Gastrocnemius medialis (tissue), 4 donors: Measurements from ENCODE around the gene IMPA2. TPM values are rescaled to one million over a fixed set of nuclear protein-coding genes. Genes with fewer than 3 reads are reported as not detected.

Experiments used
- ATAC-seq, 2 donors: fragments of 150-250 bp; one replicate each; pipeline ENCODE4 v1.9.1; 2016
- DNase-seq, 2 donors: peaks; one replicate each; pipeline ENCODE4 v3.0.0-alpha.2; 2019
- H3K27ac ChIP-seq, 4 donors: fragments of 200-600 bp; sonication (generic); 1 replicate in 1 of 4; 2 replicates in 3 of 4; pipeline ENCODE4 v1.5.1; 2016 to 2018; ENCODE audit warnings: mild to moderate bottlenecking in 2 of 4, moderate library complexity in 1 of 4
- H3K27me3 ChIP-seq, 3 donors: fragments of 200-600 bp; sonication (generic) in 2 of 3; 1 replicate in 1 of 3; 2 replicates in 2 of 3; pipeline versions ENCODE4 v1.5.1 to v1.6.0; 2016 to 2019; ENCODE audit warnings: mild to moderate bottlenecking in 1 of 3, moderate library complexity in 1 of 3
- H3K36me3 ChIP-seq, 2 donors: fragments of 200-600 bp; sonication (generic) in 1 of 2; one replicate each; pipeline ENCODE4 v1.5.1; 2017 to 2018
- H3K4me1 ChIP-seq, 2 donors: fragments of 200-600 bp; sonication (generic) in 1 of 2; one replicate each; pipeline ENCODE4 v1.5.1; 2016 to 2017; ENCODE audit warnings: mild to moderate bottlenecking in 2 of 2
- H3K4me3 ChIP-seq, 4 donors: fragments of 200-600 bp; sonication (generic) in 3 of 4; 1 replicate in 1 of 4; 2 replicates in 3 of 4; pipeline ENCODE4 v1.5.1; 2016 to 2019; ENCODE audit warnings: mild to moderate bottlenecking in 2 of 4
- H3K9me3 ChIP-seq, 3 donors: fragments of 200-600 bp; sonication (generic) in 2 of 3; 1 replicate in 1 of 3; 2 replicates in 2 of 3; pipeline ENCODE4 v1.5.1; 2016 to 2019
- POLR2A ChIP-seq, 2 donors: fragments of 450-650 bp; IDR thresholded peaks; one replicate each; pipeline ENCODE4 v1.6.1; 2017; ENCODE audit warnings: antibody characterized with exemption in 2 of 2, mild to moderate bottlenecking in 2 of 2, moderate library complexity in 2 of 2
- in situ Hi-C, 4 donors: fragments of 200-750 bp; cut with MboI; loops; one replicate each; pipeline versions ENCODE4 v1.15.0 to v1.8.0; 2017; ENCODE audit warnings: low sequenced_read_pairs in 4 of 4
- intact Hi-C: fragments of 100-400 bp; cut with DNase I; formaldehyde crosslinking; loops from one replicate; pipeline ENCODE4 v1.15.1; 2023; ENCODE audit warnings: low total_unique reads
- total RNA-seq, 4 donors: library from RNA; depleted of rRNA; stranded (reverse); fragments of >200 nt; gene quantifications; one replicate each; pipeline versions ENCODE4 v1.1.0 to v1.2.3, GENCODE V29; 2016
- TF ChIP-seq, protein P1 (sequence below), 5 experiments: fragments of 450-650 bp in 3 of 5; fragments of 200-600 bp in 2 of 5; sonication (generic) in 2 of 5; IDR thresholded peaks in 4 of 5; conservative IDR thresholded peaks in 1 of 5; 1 replicate in 4 of 5; 2 replicates in 1 of 5; pipeline ENCODE4 v1.5.1; 2016 to 2019; ENCODE audit warnings: antibody characterized with exemption in 5 of 5, mild to moderate bottlenecking in 3 of 5, moderate library complexity in 3 of 5

Gene IMPA2
- total RNA-seq, 4 donors from 2014 or later = 245 to 391 (median 274) TPM

DNA sequence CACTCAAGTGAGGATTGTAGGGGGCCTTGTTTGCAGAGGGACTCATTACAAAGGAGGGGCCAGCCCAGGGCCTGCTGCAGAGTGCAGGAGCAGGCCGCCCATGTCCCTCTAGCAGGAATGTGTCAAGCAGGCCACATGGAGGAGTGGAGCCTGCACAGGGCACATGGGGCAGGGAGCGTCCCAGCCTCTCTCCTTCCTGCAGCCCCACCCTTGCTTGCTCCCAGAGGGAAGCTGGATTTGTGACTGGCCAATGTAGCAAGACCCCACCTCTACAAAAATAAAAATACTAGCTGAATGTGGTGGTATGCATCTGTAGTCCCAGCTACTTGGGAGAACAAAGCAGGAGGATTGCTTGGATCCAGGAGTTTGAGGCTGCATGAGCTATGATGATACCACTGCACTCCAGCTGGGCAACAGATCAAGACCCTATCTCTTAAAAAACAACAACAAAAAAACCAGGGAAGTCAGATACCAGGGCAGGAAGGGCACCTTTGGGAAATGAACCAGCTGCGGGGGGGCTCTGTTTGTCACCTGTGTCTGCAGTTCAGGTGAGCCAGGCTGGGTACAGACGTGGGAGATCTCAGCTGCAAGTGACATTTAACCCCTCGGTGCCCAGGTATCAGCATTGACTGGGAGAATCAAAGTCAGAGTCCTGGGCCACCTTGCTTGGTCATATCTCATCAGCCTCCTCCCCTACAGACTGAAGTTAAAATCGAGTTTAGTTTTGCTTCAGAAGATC is 27.7 kb downstream of the IMPA2 start:
- in situ Hi-C loops (loop anchor here in 1 of 4 donors (25.0 kb wide), 1 partner anchor 272 kb away; no protein-coding TSS in a partner anchor), intact Hi-C loops (no loop called here)
- H3K36me3 ChIP-seq = peaks cover 0 to 40% of the 10 kb centered on the region in 2 donors
- no peak overlapping the region for H3K4me3 ChIP-seq
- no peaks in the 10 kb centered on the region for H3K27me3 ChIP-seq
- no peak overlapping the region for H3K27ac ChIP-seq
- no peak for DNase-seq
- peaks cover 6 to 14% of the 10 kb centered on the region in 2 donors for H3K4me1 ChIP-seq
- TF ChIP-seq POLR2A (IDR thresholded peaks at IDR 0.05) = no peak
- TF ChIP-seq, protein P1, sequence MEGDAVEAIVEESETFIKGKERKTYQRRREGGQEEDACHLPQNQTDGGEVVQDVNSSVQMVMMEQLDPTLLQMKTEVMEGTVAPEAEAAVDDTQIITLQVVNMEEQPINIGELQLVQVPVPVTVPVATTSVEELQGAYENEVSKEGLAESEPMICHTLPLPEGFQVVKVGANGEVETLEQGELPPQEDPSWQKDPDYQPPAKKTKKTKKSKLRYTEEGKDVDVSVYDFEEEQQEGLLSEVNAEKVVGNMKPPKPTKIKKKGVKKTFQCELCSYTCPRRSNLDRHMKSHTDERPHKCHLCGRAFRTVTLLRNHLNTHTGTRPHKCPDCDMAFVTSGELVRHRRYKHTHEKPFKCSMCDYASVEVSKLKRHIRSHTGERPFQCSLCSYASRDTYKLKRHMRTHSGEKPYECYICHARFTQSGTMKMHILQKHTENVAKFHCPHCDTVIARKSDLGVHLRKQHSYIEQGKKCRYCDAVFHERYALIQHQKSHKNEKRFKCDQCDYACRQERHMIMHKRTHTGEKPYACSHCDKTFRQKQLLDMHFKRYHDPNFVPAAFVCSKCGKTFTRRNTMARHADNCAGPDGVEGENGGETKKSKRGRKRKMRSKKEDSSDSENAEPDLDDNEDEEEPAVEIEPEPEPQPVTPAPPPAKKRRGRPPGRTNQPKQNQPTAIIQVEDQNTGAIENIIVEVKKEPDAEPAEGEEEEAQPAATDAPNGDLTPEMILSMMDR (IDR thresholded peaks at IDR 0.05 in 4 of 5, conservative IDR thresholded peaks at IDR 0.05 in 1 of 5) = no peak
- no peak for ATAC-seq
- no peaks in the 10 kb centered on the region for H3K9me3 ChIP-seq

DNA sequence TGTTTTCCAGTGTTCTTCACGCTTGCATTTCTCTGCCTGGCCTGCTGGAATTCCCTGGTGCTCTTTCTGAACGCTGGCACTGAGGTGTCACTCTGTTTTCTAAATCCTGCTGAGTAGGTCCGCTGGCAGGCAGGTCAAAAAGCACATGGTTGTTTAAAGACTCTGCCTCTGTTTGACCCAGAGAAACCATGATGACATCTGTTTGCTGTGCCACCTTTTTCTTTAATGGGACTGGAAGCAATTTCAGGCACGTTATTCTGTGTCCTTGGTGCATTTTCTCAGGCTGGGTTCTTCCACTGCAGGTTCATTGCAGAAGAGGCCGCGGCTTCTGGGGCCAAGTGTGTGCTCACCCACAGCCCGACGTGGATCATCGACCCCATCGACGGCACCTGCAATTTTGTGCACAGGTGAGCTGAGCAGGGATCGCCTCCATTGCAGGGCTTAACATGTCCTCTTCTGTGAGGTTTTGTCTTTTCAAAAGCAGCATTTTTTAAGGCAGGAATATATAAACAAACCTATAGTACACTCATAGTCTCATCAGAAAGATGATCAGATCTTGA is 28.4 kb downstream of the IMPA2 start:
- DNase-seq (no peak), ATAC-seq (no peak)
- TF ChIP-seq, protein P1 (IDR thresholded peaks at IDR 0.05 in 4 of 5, conservative IDR thresholded peaks at IDR 0.05 in 1 of 5) = no peak
- TF ChIP-seq POLR2A (IDR thresholded peaks at IDR 0.05) = no peak
- Histone ChIP-seq H3K36me3 (peaks cover 0 to 44% of the 10 kb centered on the region in 2 donors), H3K4me3 (no peak overlapping the region), H3K27ac (no peak overlapping the region), H3K9me3 (no peaks in the 10 kb centered on the region), H3K27me3 (no peaks in the 10 kb centered on the region), H3K4me1 (peaks cover 13 to 21% of the 10 kb centered on the region in 2 donors)
- intact Hi-C loops (no loop called here), in situ Hi-C loops (loop anchor here in 1 of 4 donors (25.0 kb wide), 1 partner anchor 272 kb away; no protein-coding TSS in a partner anchor)

DNA sequence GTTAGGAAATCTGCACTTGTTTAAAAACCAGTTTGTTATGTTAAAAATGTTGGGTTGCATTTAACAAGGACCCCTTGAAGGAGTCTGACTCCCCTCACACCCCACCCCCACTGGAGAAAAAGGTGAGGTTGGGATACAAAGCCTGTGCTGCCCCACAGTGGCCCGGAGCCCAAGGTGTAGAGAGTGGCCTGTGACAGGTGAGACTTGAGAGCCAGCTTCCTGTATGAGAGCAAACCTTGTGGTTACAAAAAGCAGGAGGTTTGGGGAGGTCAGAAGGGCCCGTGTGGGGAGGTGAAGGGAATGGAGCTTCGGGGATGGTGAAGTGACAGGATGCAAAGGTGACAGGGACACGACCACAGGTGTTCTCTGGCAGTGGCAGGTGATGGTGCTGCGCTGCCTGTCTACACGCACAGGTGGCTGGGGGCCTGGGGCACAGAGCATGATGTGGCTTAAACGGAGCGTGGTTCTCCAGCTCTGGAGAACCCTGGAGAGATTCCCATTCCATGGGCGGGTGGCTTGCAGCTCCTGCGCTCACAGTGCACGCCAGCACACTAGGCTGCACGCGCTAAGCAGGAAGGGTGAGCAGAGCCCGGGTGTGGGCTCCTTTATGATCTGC is 29.0 kb downstream of the IMPA2 start:
- Histone ChIP-seq H3K36me3 (peaks cover 0 to 50% of the 10 kb centered on the region in 2 donors), H3K27me3 (no peaks in the 10 kb centered on the region), H3K4me1 (peaks cover 19 to 27% of the 10 kb centered on the region in 2 donors), H3K9me3 (no peaks in the 10 kb centered on the region), H3K4me3 (no peak overlapping the region), H3K27ac (peak overlapping the region in 2 of 4 donors; percentile 13 to 21)
- intact Hi-C loops = no loop called here
- no peak for ATAC-seq
- no peak for TF ChIP-seq POLR2A (IDR thresholded peaks at IDR 0.05)
- TF ChIP-seq, protein P1 (IDR thresholded peaks at IDR 0.05 in 4 of 5, conservative IDR thresholded peaks at IDR 0.05 in 1 of 5) = no peak
- in situ Hi-C loops = loop anchor here in 1 of 4 donors (25.0 kb wide), 1 partner anchor 273 kb away; no protein-coding TSS in a partner anchor
- DNase-seq = no peak

DNA sequence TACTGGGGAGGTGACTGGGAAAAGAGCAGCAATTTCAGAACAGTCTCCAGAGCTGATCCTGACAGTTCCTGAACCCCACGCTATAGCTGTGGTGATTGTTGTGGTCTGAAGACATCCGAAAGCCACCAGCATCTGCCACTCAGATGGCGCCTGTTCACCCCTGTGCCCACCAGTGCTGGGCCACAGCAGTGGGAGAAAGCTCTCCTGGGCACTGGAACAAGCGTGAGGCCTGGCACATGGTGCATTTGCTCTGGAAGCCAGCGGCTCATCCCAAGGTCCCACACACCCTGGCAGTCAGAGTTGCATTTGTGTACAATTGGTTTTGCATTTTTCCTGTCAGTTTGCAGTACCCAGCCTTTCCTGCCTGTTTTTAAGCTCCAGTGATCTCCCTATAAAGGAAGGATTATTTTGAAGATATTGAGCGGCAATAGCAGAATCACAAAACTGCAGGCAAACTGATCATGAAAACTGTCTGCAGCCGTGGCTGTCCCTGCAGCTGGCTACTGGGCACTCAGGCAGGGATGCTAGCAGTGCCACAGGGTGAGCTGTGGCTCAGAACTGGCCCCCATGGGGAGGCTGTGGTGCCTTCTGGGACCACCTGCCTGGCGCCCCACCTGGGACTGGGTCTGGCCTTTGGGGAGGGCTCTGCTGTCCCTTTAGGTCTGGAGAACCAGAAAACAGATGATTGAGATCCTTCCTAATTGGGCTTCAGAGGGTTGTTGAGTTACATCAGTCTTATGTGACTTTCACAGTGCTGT is 30.1 kb downstream of the IMPA2 start:
- Histone ChIP-seq H3K36me3 (peaks cover 0 to 49% of the 10 kb centered on the region in 2 donors), H3K4me1 (peaks cover 28 to 38% of the 10 kb centered on the region in 2 donors), H3K27me3 (no peaks in the 10 kb centered on the region), H3K27ac (peak overlapping the region; percentile 1 to 78 (median 32)), H3K4me3 (no peak overlapping the region), H3K9me3 (no peaks in the 10 kb centered on the region)
- in situ Hi-C loops = loop anchor here in 1 of 4 donors (25.0 kb wide), 1 partner anchor 274 kb away; no protein-coding TSS in a partner anchor
- intact Hi-C loops = no loop called here
- peak in 1 of 2 donors; percentile 7 for DNase-seq
- TF ChIP-seq, protein P1 (IDR thresholded peaks at IDR 0.05 in 4 of 5, conservative IDR thresholded peaks at IDR 0.05 in 1 of 5) = no peak
- TF ChIP-seq POLR2A (IDR thresholded peaks at IDR 0.05) = no peak
- no peak for ATAC-seq
